HG03280 (cell line): ENCODE measurements around the gene KIFC3.
"Not testable (repeated sequence)": the region's sequence is repeated elsewhere in the genome, so short reads cannot be mapped to it uniquely, and the experiment has no call there.

Experiments used
- ATAC-seq: cut with Tn5 transposase; IDR thresholded peaks from one replicate; pipeline ENCODE4 v1.9.1; 2021; ENCODE audit warnings: mild to moderate bottlenecking, moderate library complexity; ENCODE audit not compliant: unreplicated experiment

KIFC3 gene

GRCh38 chr16:57788951-57789350 lies 13.3 kb downstream of the KIFC3 start:
- no peak for ATAC-seq

GRCh38 chr16:57788252-57788841 lies 13.9 kb downstream of the KIFC3 start:
- ATAC-seq = no peak

GRCh38 chr16:57787519-57787905 lies 14.8 kb downstream of the KIFC3 start:
- ATAC-seq = no peak

- ATAC-seq = no peak
These were observed 15.4 kb downstream of the KIFC3 start for GRCh38 chr16:57786632-57787518.

GRCh38 chr16:57785924-57786323 lies 16.4 kb downstream of the KIFC3 start:
- ATAC-seq = no peak

GRCh38 chr16:57785385-57785784 lies 16.9 kb downstream of the KIFC3 start:
- no peak for ATAC-seq

- ATAC-seq = no peak
These were observed 18.0 kb downstream of the KIFC3 start for GRCh38 chr16:57784334-57784733.

- no peak for ATAC-seq
These were observed 18.4 kb downstream of the KIFC3 start for GRCh38 chr16:57783883-57784282.

GRCh38 chr16:57783116-57783515 lies 19.2 kb downstream of the KIFC3 start:
- ATAC-seq = no peak

- ATAC-seq = not testable (repeated sequence)
These were observed 19.7 kb downstream of the KIFC3 start for GRCh38 chr16:57782607-57783055.

GRCh38 chr16:57781741-57782606 lies 20.3 kb downstream of the KIFC3 start:
- no peak for ATAC-seq

GRCh38 chr16:57781349-57781740 lies 20.9 kb downstream of the KIFC3 start:
- ATAC-seq = no peak

- ATAC-seq = not testable (repeated sequence)
These were observed 22.5 kb downstream of the KIFC3 start for GRCh38 chr16:57779836-57780235.

GRCh38 chr16:57778658-57779057 lies 23.6 kb downstream of the KIFC3 start:
- ATAC-seq = no peak

GRCh38 chr16:57775661-57776469 lies 26.4 kb downstream of the KIFC3 start:
- no peak for ATAC-seq

- ATAC-seq = no peak
These were observed 27.5 kb downstream of the KIFC3 start for GRCh38 chr16:57774705-57775285.

- no peak for ATAC-seq
These were observed 28.5 kb downstream of the KIFC3 start for GRCh38 chr16:57773655-57774295.

- ATAC-seq = no peak
These were observed 29.3 kb downstream of the KIFC3 start for GRCh38 chr16:57773019-57773418.

- no peak for ATAC-seq
These were observed 31.0 kb downstream of the KIFC3 start for GRCh38 chr16:57771141-57771785.
